ENCODE results near the gene SBNO1. TPM values are rescaled to one million over a fixed set of nuclear protein-coding genes. Genes with fewer than 3 reads are reported as not detected.
A peak's percentile ranks its signal among the peaks of the same experiment; 100 is the strongest.

Gene SBNO1
- total RNA-seq, 1 donor from 2014 or later, result 50.4 TPM

DNA sequence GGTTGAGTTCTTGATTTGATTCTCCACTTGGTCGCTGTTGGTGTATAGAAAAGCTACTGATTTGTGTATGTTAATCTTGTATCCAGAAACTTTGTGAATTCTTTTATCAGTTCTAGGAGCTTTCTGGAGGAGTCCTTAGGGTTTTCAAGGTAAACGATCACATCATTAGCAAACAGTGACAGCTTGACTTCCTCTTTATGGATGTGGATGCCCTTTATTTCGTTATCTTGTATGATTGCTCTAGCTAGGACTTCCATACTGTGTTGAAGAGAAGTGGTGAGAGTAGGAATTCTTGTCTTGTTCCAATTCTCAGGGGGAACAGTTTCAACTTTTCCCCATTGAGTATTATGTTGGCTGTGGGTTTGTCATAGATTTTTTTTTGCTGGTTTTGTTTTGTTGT is 119.0 kb downstream of the SBNO1 start:
- Mint-ChIP-seq H3K27me3 (ENCODE audit: low read depth, unreplicated experiment) (no peaks in the 10 kb centered on the region), H3K36me3 (ENCODE audit: low read depth, unreplicated experiment) (peaks cover 27% of the 10 kb centered on the region)
- no peak for FAIRE-seq

DNA sequence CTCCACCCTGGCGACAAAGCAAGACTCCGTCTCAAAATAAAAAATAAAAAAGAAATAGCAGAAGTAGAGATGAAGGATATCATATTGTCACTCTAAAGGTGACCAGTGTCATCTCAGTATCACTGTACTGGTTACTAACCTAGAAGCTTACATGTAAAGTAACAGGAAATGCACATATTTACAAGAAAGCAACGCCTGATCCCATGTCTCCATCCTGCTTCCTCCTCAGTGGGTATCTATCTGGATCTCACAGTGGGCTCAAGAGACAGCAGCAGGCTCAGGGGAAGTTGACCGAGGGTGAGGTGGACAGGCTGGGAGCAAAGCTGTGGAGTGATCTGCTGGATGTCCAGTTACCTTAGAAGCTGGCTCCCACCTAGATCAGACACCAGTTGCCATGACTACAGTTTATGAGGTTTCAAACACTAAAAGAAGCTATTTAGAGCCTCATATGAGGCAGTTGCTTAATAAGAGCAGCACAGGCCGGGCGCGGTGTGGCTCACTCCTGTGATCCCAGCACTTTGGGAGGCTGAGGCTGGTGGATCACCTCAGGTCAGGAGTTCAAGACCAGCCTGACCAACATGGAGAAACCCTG is 120.9 kb downstream of the SBNO1 start:
- H3K4me2 ChIP-seq (ENCODE audit: low read length), result no peak overlapping the region
- Mint-ChIP-seq H3K9me3 (ENCODE audit: unreplicated experiment) (peaks cover 4% of the 10 kb centered on the region), H3K4me1 (ENCODE audit: low read depth, unreplicated experiment) (peaks cover 5% of the 10 kb centered on the region), H3K27ac (ENCODE audit: unreplicated experiment) (no peak overlapping the region), H3K36me3 (ENCODE audit: low read depth, unreplicated experiment) (peaks cover 17% of the 10 kb centered on the region), H3K27me3 (ENCODE audit: low read depth, unreplicated experiment) (no peaks in the 10 kb centered on the region), H3K4me3 (ENCODE audit: unreplicated experiment) (no peak overlapping the region)
- no peak overlapping the region for H3K4me3 ChIP-seq (ENCODE audit: insufficient read depth, low read depth, low read length)
- peaks cover 23% of the 10 kb centered on the region for H3K79me2 ChIP-seq (ENCODE audit: insufficient read depth, low read length)
- no peaks in the 10 kb centered on the region for H3K36me3 ChIP-seq (ENCODE audit: insufficient read depth, low read length)
- H3K9me3 ChIP-seq (ENCODE audit: insufficient read depth, low read depth, low read length), result no peaks in the 10 kb centered on the region
- no peak for TF ChIP-seq EZH2 (IDR thresholded peaks at IDR 0.05; ENCODE audit: insufficient read depth, low read length)
- TF ChIP-seq, protein P1, sequence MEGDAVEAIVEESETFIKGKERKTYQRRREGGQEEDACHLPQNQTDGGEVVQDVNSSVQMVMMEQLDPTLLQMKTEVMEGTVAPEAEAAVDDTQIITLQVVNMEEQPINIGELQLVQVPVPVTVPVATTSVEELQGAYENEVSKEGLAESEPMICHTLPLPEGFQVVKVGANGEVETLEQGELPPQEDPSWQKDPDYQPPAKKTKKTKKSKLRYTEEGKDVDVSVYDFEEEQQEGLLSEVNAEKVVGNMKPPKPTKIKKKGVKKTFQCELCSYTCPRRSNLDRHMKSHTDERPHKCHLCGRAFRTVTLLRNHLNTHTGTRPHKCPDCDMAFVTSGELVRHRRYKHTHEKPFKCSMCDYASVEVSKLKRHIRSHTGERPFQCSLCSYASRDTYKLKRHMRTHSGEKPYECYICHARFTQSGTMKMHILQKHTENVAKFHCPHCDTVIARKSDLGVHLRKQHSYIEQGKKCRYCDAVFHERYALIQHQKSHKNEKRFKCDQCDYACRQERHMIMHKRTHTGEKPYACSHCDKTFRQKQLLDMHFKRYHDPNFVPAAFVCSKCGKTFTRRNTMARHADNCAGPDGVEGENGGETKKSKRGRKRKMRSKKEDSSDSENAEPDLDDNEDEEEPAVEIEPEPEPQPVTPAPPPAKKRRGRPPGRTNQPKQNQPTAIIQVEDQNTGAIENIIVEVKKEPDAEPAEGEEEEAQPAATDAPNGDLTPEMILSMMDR (IDR thresholded peaks at IDR 0.05; ENCODE audit: insufficient read depth, low read depth, low read length), result no peak
- H2AFZ ChIP-seq (ENCODE audit: low read depth, low read length), result no peak overlapping the region
- H3K4me1 ChIP-seq (ENCODE audit: insufficient read depth, low read length), result no peaks in the 10 kb centered on the region
- no peaks in the 10 kb centered on the region for H3K27me3 ChIP-seq (ENCODE audit: insufficient read depth, low read length)
- no peak for FAIRE-seq
- no peak overlapping the region for H3K27ac ChIP-seq (ENCODE audit: low read depth, low read length)
- H3K9ac ChIP-seq (ENCODE audit: low read length), result no peak overlapping the region
- peaks cover 18% of the 10 kb centered on the region for H4K20me1 ChIP-seq (ENCODE audit: insufficient read depth, low read length)
- DNase-seq (ENCODE audit: low read depth), result no peak

More for the DNA sequence above, 119.0 kb downstream of the SBNO1 start:
- Histone ChIP-seq H3K79me2 (ENCODE audit: insufficient read depth, low read length) (peaks cover 21% of the 10 kb centered on the region), H4K20me1 (ENCODE audit: insufficient read depth, low read length) (peaks cover 20% of the 10 kb centered on the region), H3K36me3 (ENCODE audit: insufficient read depth, low read length) (no peaks in the 10 kb centered on the region), H3K27me3 (ENCODE audit: insufficient read depth, low read length) (no peaks in the 10 kb centered on the region), H3K4me2 (ENCODE audit: low read length) (no peak overlapping the region), H3K27ac (ENCODE audit: low read depth, low read length) (no peak overlapping the region), H2AFZ (ENCODE audit: low read depth, low read length) (no peak overlapping the region), H3K4me3 (ENCODE audit: insufficient read depth, low read depth, low read length) (no peak overlapping the region), H3K4me1 (ENCODE audit: insufficient read depth, low read length) (peaks cover under 1% of the 10 kb centered on the region), H3K9ac (ENCODE audit: low read length) (no peak overlapping the region), H3K9me3 (ENCODE audit: insufficient read depth, low read depth, low read length) (no peaks in the 10 kb centered on the region)
- Mint-ChIP-seq H3K27ac (ENCODE audit: unreplicated experiment) (no peak overlapping the region), H3K9me3 (ENCODE audit: unreplicated experiment) (peaks cover 4% of the 10 kb centered on the region), H3K4me1 (ENCODE audit: low read depth, unreplicated experiment) (peaks cover 7% of the 10 kb centered on the region), H3K4me3 (ENCODE audit: unreplicated experiment) (no peak overlapping the region)
- no peak for TF ChIP-seq EZH2 (IDR thresholded peaks at IDR 0.05; ENCODE audit: insufficient read depth, low read length)
- TF ChIP-seq, protein P1 (IDR thresholded peaks at IDR 0.05; ENCODE audit: insufficient read depth, low read depth, low read length), result no peak
- no peak for DNase-seq (ENCODE audit: low read depth)

DNA sequence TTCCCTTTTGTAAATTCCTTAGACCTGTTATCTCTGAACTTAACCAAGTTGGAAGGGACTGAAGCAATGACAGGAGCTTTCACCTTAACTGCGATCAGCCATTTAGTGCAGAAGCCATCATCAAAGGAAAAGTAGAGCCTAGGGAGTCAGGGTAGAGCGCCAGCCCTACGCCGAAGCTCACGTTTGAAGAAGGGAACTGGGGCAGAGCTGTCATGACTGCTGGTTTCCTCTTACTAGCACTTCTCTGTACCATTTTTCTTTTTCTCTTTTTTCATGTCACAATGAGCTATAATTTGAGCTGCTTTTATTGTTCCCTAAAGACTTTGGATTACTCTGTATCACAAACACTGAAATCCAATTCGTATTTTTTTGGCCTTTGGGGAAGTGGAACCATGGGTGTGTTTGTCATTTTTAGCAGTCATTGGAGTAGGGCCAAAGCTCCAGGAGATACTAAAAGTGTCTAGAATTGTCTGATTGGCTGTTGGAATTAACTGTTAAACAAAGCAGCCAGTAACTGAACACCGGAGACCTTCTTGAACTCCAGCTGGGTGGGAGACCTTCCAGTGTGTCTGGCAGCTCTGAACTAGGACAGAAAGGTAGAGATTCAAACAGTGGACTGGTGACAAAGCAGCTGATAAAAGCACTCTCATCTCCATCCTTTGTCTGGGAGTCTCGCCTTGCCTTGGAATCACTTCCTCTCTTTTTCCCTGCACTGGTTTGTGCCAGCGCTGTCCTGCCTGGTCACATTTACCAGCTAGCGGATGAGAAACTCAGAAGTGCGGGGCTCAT is 122.3 kb downstream of the SBNO1 start:
- no peak overlapping the region for H3K9ac ChIP-seq (ENCODE audit: low read length)
- Mint-ChIP-seq H3K4me3 (ENCODE audit: unreplicated experiment) (no peak overlapping the region), H3K27me3 (ENCODE audit: low read depth, unreplicated experiment) (no peaks in the 10 kb centered on the region), H3K27ac (ENCODE audit: unreplicated experiment) (peak overlapping the region; percentile 8), H3K4me1 (ENCODE audit: low read depth, unreplicated experiment) (peaks cover 3% of the 10 kb centered on the region), H3K36me3 (ENCODE audit: low read depth, unreplicated experiment) (peaks cover 7% of the 10 kb centered on the region), H3K9me3 (ENCODE audit: unreplicated experiment) (peaks cover 1% of the 10 kb centered on the region)
- no peak overlapping the region for H3K4me2 ChIP-seq (ENCODE audit: low read length)
- no peaks in the 10 kb centered on the region for H3K36me3 ChIP-seq (ENCODE audit: insufficient read depth, low read length)
- H3K27me3 ChIP-seq (ENCODE audit: insufficient read depth, low read length), result no peaks in the 10 kb centered on the region
- peaks cover 23% of the 10 kb centered on the region for H4K20me1 ChIP-seq (ENCODE audit: insufficient read depth, low read length)
- no peak for FAIRE-seq
- H3K4me3 ChIP-seq (ENCODE audit: insufficient read depth, low read depth, low read length), result no peak overlapping the region
- no peaks in the 10 kb centered on the region for H3K4me1 ChIP-seq (ENCODE audit: insufficient read depth, low read length)
- no peak overlapping the region for H3K27ac ChIP-seq (ENCODE audit: low read depth, low read length)
- no peak for TF ChIP-seq EZH2 (IDR thresholded peaks at IDR 0.05; ENCODE audit: insufficient read depth, low read length)
- TF ChIP-seq, protein P1 (IDR thresholded peaks at IDR 0.05; ENCODE audit: insufficient read depth, low read depth, low read length), result no peak
- peaks cover 16% of the 10 kb centered on the region for H3K79me2 ChIP-seq (ENCODE audit: insufficient read depth, low read length)
- H2AFZ ChIP-seq (ENCODE audit: low read depth, low read length), result no peak overlapping the region
- H3K9me3 ChIP-seq (ENCODE audit: insufficient read depth, low read depth, low read length), result no peaks in the 10 kb centered on the region
- no peak for DNase-seq (ENCODE audit: low read depth)

Data from astrocyte (in vitro differentiated cells and primary cell).